T-cell (primary cell): ENCODE results near the gene ARHGAP4. TPM values are rescaled to one million over a fixed set of nuclear protein-coding genes. Genes with fewer than 3 reads are reported as not detected.

Experiments used
- ATAC-seq, 4 experiments: fragments of 200-7000 bp in 3 of 4; fragments of 150-1000 bp in 1 of 4; cut with Tn5 transposase; replicated peaks in 1 of 4; 1 replicate in 3 of 4; 2 replicates in 1 of 4; pipeline ENCODE4 v1.10.0; 2021; ENCODE audit warnings: moderate library complexity in 3 of 4, mild to moderate bottlenecking in 2 of 4, moderate number of reproducible peaks in 1 of 4
- CTCF ChIA-PET, 2 donors: fragments of 300-600 bp; sonication (Branson Sonifier 250); formaldehyde crosslinking; loops; one replicate each; lab custom pipeline; 2022; ENCODE audit warnings: antibody characterized with exemption in 2 of 2; lab: Charles Lee
- POLR2A ChIA-PET, 2 donors: fragments of 300-600 bp; sonication (Branson Sonifier 250); formaldehyde crosslinking; loops; one replicate each; lab custom pipeline; 2022; ENCODE audit warnings: antibody characterized with exemption in 2 of 2; lab: Charles Lee
- DNase-seq, 35 experiments: peaks; one replicate each; pipeline versions ENCODE4 v3.0.0 to v3.0.0-alpha.2; 2013 to 2023
- H3K27ac ChIP-seq: one replicate; pipeline ENCODE4 v1.5.1; 2013; ENCODE audit warnings: low read length
- H3K27me3 ChIP-seq, 2 experiments: replicated peaks in 1 of 2; 1 replicate in 1 of 2; 2 replicates in 1 of 2; pipeline versions ENCODE4 v1.6.1 to v1.7.0; 2013; ENCODE audit warnings: low read length in 1 of 2, mixed read lengths in 1 of 2; ENCODE audit not compliant: control insufficient read depth in 2 of 2, insufficient read depth in 2 of 2; ENCODE audit errors: extremely low read depth in 1 of 2
- H3K36me3 ChIP-seq, 2 donors: 1 replicate in 1 of 2; 2 replicates in 1 of 2; pipeline versions ENCODE4 v1.6.1 to v1.7.0; 2013; ENCODE audit warnings: low read length in 1 of 2; ENCODE audit not compliant: control insufficient read depth in 2 of 2, insufficient read depth in 1 of 2; ENCODE audit errors: extremely low read depth in 1 of 2
- H3K4me1 ChIP-seq, 2 experiments: 1 replicate in 1 of 2; 2 replicates in 1 of 2; pipeline versions ENCODE4 v1.6.1 to v1.7.0; 2013; ENCODE audit warnings: low read length in 2 of 2, mixed read lengths in 1 of 2; ENCODE audit not compliant: insufficient read depth in 2 of 2, control insufficient read depth in 1 of 2; ENCODE audit errors: extremely low read depth in 1 of 2
- H3K4me3 ChIP-seq, 2 donors: 1 replicate in 1 of 2; 2 replicates in 1 of 2; pipeline versions ENCODE4 v1.5.1 to v1.7.0; 2013; ENCODE audit warnings: mild to moderate bottlenecking in 2 of 2, low read length in 1 of 2, moderate library complexity in 1 of 2; ENCODE audit not compliant: control insufficient read depth in 1 of 2; ENCODE audit errors: extremely low read depth in 1 of 2
- H3K9me3 ChIP-seq: 2 replicates; pipeline ENCODE4 v1.7.0; 2013
- H3K27ac Mint-ChIP-seq, 2 donors: one replicate each; pipeline ENCODE4 v1.8.0; 2020 to 2021; ENCODE audit warnings: mild to moderate bottlenecking in 2 of 2, mixed read lengths in 2 of 2
- H3K27me3 Mint-ChIP-seq, 2 donors: one replicate each; pipeline ENCODE4 v1.8.0; 2021 to 2022; ENCODE audit warnings: mixed read lengths in 2 of 2
- H3K36me3 Mint-ChIP-seq: one replicate; pipeline ENCODE4 v1.8.0; 2021; ENCODE audit warnings: mixed read lengths
- H3K4me1 Mint-ChIP-seq, 3 donors: one replicate each; pipeline ENCODE4 v1.8.0; 2020 to 2022; ENCODE audit warnings: mixed read lengths in 3 of 3, mild to moderate bottlenecking in 1 of 3
- H3K4me3 Mint-ChIP-seq, 3 donors: one replicate each; pipeline ENCODE4 v1.8.0; 2020 to 2022; ENCODE audit warnings: mild to moderate bottlenecking in 3 of 3, mixed read lengths in 3 of 3, moderate library complexity in 3 of 3
- H3K9me3 Mint-ChIP-seq, 3 donors: one replicate each; pipeline ENCODE4 v1.8.0; 2020 to 2022; ENCODE audit warnings: mixed read lengths in 3 of 3
- WGBS: methylation state at CpG from one replicate; pipeline ENCODE4 v1.1.5; 2013; ENCODE audit warnings: missing lambda C conversion rate; ENCODE audit not compliant: insufficient coverage; 5-methylcytosine and 5-hydroxymethylcytosine counted together
- total RNA-seq, 35 experiments: library from RNA in 6 of 35; stranded (reverse) in 6 of 35; fragments of 120-200 nt in 1 of 35; gene quantifications; one replicate each; pipeline versions ENCODE4 v1.2.1 to v1.2.4 and lab custom pipeline; 2013 to 2026

Gene ARHGAP4
- total RNA-seq, 5 donors from 2014 or later (not counting 1 experiment from before 2014, with no cell fraction given), result 420 to 485 (median 468) TPM

- ATAC-seq, result no peak
- peaks cover 16 to 54% of the 10 kb centered on the region in 2 donors for H3K36me3 ChIP-seq
- H3K4me1 ChIP-seq, result peaks cover 2 to 40% of the 10 kb centered on the region in 2 experiments
- H3K27me3 ChIP-seq, result no peaks in the 10 kb centered on the region
- POLR2A ChIA-PET, result no interaction called here
- no peak for DNase-seq
- Mint-ChIP-seq H3K27ac (peak overlapping the region in 1 of 2 donors; percentile 34), H3K4me3 (no peak overlapping the region), H3K27me3 (peaks cover 0 to 24% of the 10 kb centered on the region in 2 donors), H3K36me3 (peaks cover 7% of the 10 kb centered on the region), H3K9me3 (no peaks in the 10 kb centered on the region), H3K4me1 (peaks cover 27 to 43% (median 39%) of the 10 kb centered on the region in 3 donors)
- no peak overlapping the region for H3K4me3 ChIP-seq
- no peak overlapping the region for H3K27ac ChIP-seq
- WGBS, result 100% methylated on average over 1 of the region's 13 CpGs
- no peaks in the 10 kb centered on the region for H3K9me3 ChIP-seq
- CTCF ChIA-PET, result no interaction called here
These were observed 6.8 kb downstream of the ARHGAP4 start for GRCh38 chrX:153919281-153919680.

- DNase-seq (no peak), ATAC-seq (no peak)
- no peaks in the 10 kb centered on the region for H3K9me3 Mint-ChIP-seq
- H3K4me1 Mint-ChIP-seq, result peaks cover 15 to 31% (median 24%) of the 10 kb centered on the region in 3 donors
- peaks cover 10% of the 10 kb centered on the region for H3K36me3 Mint-ChIP-seq
- ChIA-PET CTCF (no interaction called here), POLR2A (no interaction called here)
- H3K27me3 Mint-ChIP-seq, result peaks cover 0 to 24% of the 10 kb centered on the region in 2 donors
- H3K27ac Mint-ChIP-seq, result no peak overlapping the region
- no peak overlapping the region for H3K4me3 ChIP-seq
- no peak overlapping the region for H3K4me3 Mint-ChIP-seq
- H3K36me3 ChIP-seq, result peaks cover 16 to 62% of the 10 kb centered on the region in 2 donors
- WGBS, result 100% methylated on average over 1 of the region's 6 CpGs
- no peaks in the 10 kb centered on the region for H3K27me3 ChIP-seq
- no peaks in the 10 kb centered on the region for H3K9me3 ChIP-seq
- H3K27ac ChIP-seq, result no peak overlapping the region
- peaks cover 0 to 33% of the 10 kb centered on the region in 2 experiments for H3K4me1 ChIP-seq
These were observed 8.2 kb downstream of the ARHGAP4 start for GRCh38 chrX:153917869-153918268.

GRCh38 chrX:153913701-153914100 is 12.4 kb downstream of the ARHGAP4 start:
- H3K27me3 Mint-ChIP-seq, result peaks cover 0 to 21% of the 10 kb centered on the region in 2 donors
- ATAC-seq (no peak), DNase-seq (no peak)
- H3K27me3 ChIP-seq, result no peaks in the 10 kb centered on the region
- H3K4me3 ChIP-seq, result no peak overlapping the region
- WGBS, result 95% methylated on average over 10 of the region's 17 CpGs
- H3K4me1 Mint-ChIP-seq, result peaks cover 8 to 20% (median 16%) of the 10 kb centered on the region in 3 donors
- H3K9me3 Mint-ChIP-seq, result no peaks in the 10 kb centered on the region
- no peak overlapping the region for H3K27ac ChIP-seq
- no peaks in the 10 kb centered on the region for H3K9me3 ChIP-seq
- H3K4me3 Mint-ChIP-seq, result no peak overlapping the region
- no peak overlapping the region for H3K27ac Mint-ChIP-seq
- H3K4me1 ChIP-seq, result peaks cover 0 to 27% of the 10 kb centered on the region in 2 experiments
- CTCF ChIA-PET, result no interaction called here
- H3K36me3 ChIP-seq, result peaks cover 3 to 62% of the 10 kb centered on the region in 2 donors
- H3K36me3 Mint-ChIP-seq, result peaks cover 16% of the 10 kb centered on the region
- POLR2A ChIA-PET, result no interaction called here

GRCh38 chrX:153913211-153913610 is 12.9 kb downstream of the ARHGAP4 start:
- no peak overlapping the region for H3K4me3 Mint-ChIP-seq
- ATAC-seq, result no peak

GRCh38 chrX:153911798-153912197 is 14.3 kb downstream of the ARHGAP4 start:
- Histone ChIP-seq H3K4me1 (peaks cover 0 to 28% of the 10 kb centered on the region in 2 experiments), H3K27ac (no peak overlapping the region), H3K4me3 (no peak overlapping the region), H3K27me3 (no peaks in the 10 kb centered on the region), H3K9me3 (no peaks in the 10 kb centered on the region), H3K36me3 (peaks cover 3 to 60% of the 10 kb centered on the region in 2 donors)
- no peaks in the 10 kb centered on the region for H3K9me3 Mint-ChIP-seq
- DNase-seq (peak in 1 of 35 experiments; percentile 43), ATAC-seq (peak in 2 of 4 experiments; percentile 34 to 86)
- ChIA-PET POLR2A (no interaction called here), CTCF (interaction anchor here in 1 of 2 donors (0.7 kb wide), 1 partner anchor 35 kb away, joined by 3 read pairs; no protein-coding TSS in a partner anchor)
- peaks cover 10 to 14% (median 13%) of the 10 kb centered on the region in 3 donors for H3K4me1 Mint-ChIP-seq
- peak overlapping the region in 1 of 3 donors; percentile 34 for H3K4me3 Mint-ChIP-seq
- peaks cover 9% of the 10 kb centered on the region for H3K36me3 Mint-ChIP-seq
- H3K27me3 Mint-ChIP-seq, result peaks cover 0 to 21% of the 10 kb centered on the region in 2 donors
- no CpG with 5 or more reads among the region's 6 CpGs for WGBS
- H3K27ac Mint-ChIP-seq, result peak overlapping the region; percentile 55 to 75

More at GRCh38 chrX:153913211-153913610, 12.9 kb downstream of the ARHGAP4 start:
- DNase-seq, result no peak
- POLR2A ChIA-PET, result no interaction called here
- no peak overlapping the region for H3K27ac ChIP-seq
- WGBS, result 92% methylated on average over 2 of the region's 17 CpGs
- CTCF ChIA-PET, result no interaction called here
- H3K9me3 Mint-ChIP-seq, result no peaks in the 10 kb centered on the region
- peaks cover 0 to 21% of the 10 kb centered on the region in 2 donors for H3K27me3 Mint-ChIP-seq
- peaks cover 0 to 27% of the 10 kb centered on the region in 2 experiments for H3K4me1 ChIP-seq
- H3K4me3 ChIP-seq, result no peak overlapping the region
- H3K4me1 Mint-ChIP-seq, result peaks cover 10 to 20% (median 16%) of the 10 kb centered on the region in 3 donors
- no peak overlapping the region for H3K27ac Mint-ChIP-seq
- peaks cover 3 to 58% of the 10 kb centered on the region in 2 donors for H3K36me3 ChIP-seq
- peaks cover 16% of the 10 kb centered on the region for H3K36me3 Mint-ChIP-seq
- no peaks in the 10 kb centered on the region for H3K27me3 ChIP-seq
- no peaks in the 10 kb centered on the region for H3K9me3 ChIP-seq

GRCh38 chrX:153910446-153910845 is 15.6 kb downstream of the ARHGAP4 start:
- WGBS, result no CpG with 5 or more reads among the region's 22 CpGs
- H3K27me3 Mint-ChIP-seq, result peaks cover 0 to 10% of the 10 kb centered on the region in 2 donors
- Histone ChIP-seq H3K36me3 (peaks cover 0 to 51% of the 10 kb centered on the region in 2 donors), H3K4me1 (peaks cover 0 to 41% of the 10 kb centered on the region in 2 experiments), H3K27me3 (no peaks in the 10 kb centered on the region), H3K27ac (no peak overlapping the region), H3K9me3 (no peaks in the 10 kb centered on the region), H3K4me3 (no peak overlapping the region)
- peaks cover 13 to 17% (median 15%) of the 10 kb centered on the region in 3 donors for H3K4me1 Mint-ChIP-seq
- H3K4me3 Mint-ChIP-seq, result no peak overlapping the region
- ChIA-PET CTCF (interaction anchor here in 1 of 2 donors (0.6 kb wide), 2 partner anchors 138 to 625 kb away, joined by 3 to 7 read pairs; no protein-coding TSS in a partner anchor), POLR2A (no interaction called here)
- H3K27ac Mint-ChIP-seq, result no peak overlapping the region
- ATAC-seq (no peak), DNase-seq (no peak)
- H3K9me3 Mint-ChIP-seq, result no peaks in the 10 kb centered on the region
- peaks cover 9% of the 10 kb centered on the region for H3K36me3 Mint-ChIP-seq
